Glutamatergic neuron (in vitro differentiated cells): Measurements from ENCODE around the gene CD44. TPM values are rescaled to one million over a fixed set of nuclear protein-coding genes. Genes with fewer than 3 reads are reported as not detected.

ENCODE experiments used
- DNase-seq: peaks from one replicate; pipeline ENCODE4 v3.0.0; 2022
- H3K27ac Mint-ChIP-seq: one replicate; pipeline ENCODE4 v1.8.0; 2020; ENCODE audit warnings: mild to moderate bottlenecking, mixed read lengths, inconsistent platforms; ENCODE audit not compliant: unreplicated experiment
- H3K27me3 Mint-ChIP-seq: one replicate; pipeline ENCODE4 v1.8.0; 2020; ENCODE audit warnings: mild to moderate bottlenecking, moderate library complexity, mixed read lengths, inconsistent platforms; ENCODE audit not compliant: unreplicated experiment
- H3K36me3 Mint-ChIP-seq: one replicate; pipeline ENCODE4 v1.8.0; 2020; ENCODE audit warnings: mild to moderate bottlenecking, mixed read lengths, inconsistent platforms; ENCODE audit not compliant: unreplicated experiment
- H3K4me1 Mint-ChIP-seq: one replicate; pipeline ENCODE4 v1.8.0; 2020; ENCODE audit warnings: mild to moderate bottlenecking, low read depth, mixed read lengths, inconsistent platforms; ENCODE audit not compliant: unreplicated experiment
- H3K4me3 Mint-ChIP-seq: one replicate; pipeline ENCODE4 v1.8.0; 2020; ENCODE audit warnings: mild to moderate bottlenecking, mixed read lengths, inconsistent platforms; ENCODE audit not compliant: unreplicated experiment
- H3K9me3 Mint-ChIP-seq: one replicate; pipeline ENCODE4 v1.8.0; 2020; ENCODE audit warnings: mild to moderate bottlenecking, moderate library complexity, mixed read lengths, inconsistent platforms; ENCODE audit not compliant: unreplicated experiment
- CTCF ChIP-seq: fragments of 200-600 bp; sonication (generic); IDR thresholded peaks from one replicate; pipeline ENCODE4 v1.5.0; 2021; ENCODE audit not compliant: partially characterized antibody, unreplicated experiment
- total RNA-seq: library from RNA; stranded (reverse); fragmentation: NEBNext Ultra II Directional; extraction: Animal tissue kit (Norgen Biotek cat#: 25700); gene quantifications from one replicate; pipeline ENCODE4 v1.2.1, GENCODE V29; 2021; ENCODE audit not compliant: unreplicated experiment

The CD44 gene
- total RNA-seq, 1 donor from 2014 or later = 0.71 TPM

GRCh38 chr11:35138606-35138942 lies 397 bp upstream of the CD44 start:
- DNase-seq = no peak
- Mint-ChIP-seq H3K27me3 (peaks cover 17% of the 10 kb centered on the region), H3K36me3 (no peaks in the 10 kb centered on the region), H3K4me1 (no peaks in the 10 kb centered on the region), H3K9me3 (peaks cover 4% of the 10 kb centered on the region), H3K4me3 (peak overlapping the region; percentile 82), H3K27ac (no peak overlapping the region)
- TF ChIP-seq CTCF = no peak

- TF ChIP-seq CTCF = no peak
- DNase-seq = no peak
- Mint-ChIP-seq H3K27me3 (peaks cover 17% of the 10 kb centered on the region), H3K4me3 (peak overlapping the region; percentile 82), H3K4me1 (no peaks in the 10 kb centered on the region), H3K36me3 (no peaks in the 10 kb centered on the region), H3K27ac (no peak overlapping the region), H3K9me3 (peaks cover 4% of the 10 kb centered on the region)
These were observed 831 bp downstream of the CD44 start for GRCh38 chr11:35139722-35140282.

GRCh38 chr11:35141071-35141470 lies 2.1 kb downstream of the CD44 start:
- no peak for DNase-seq
- no peaks in the 10 kb centered on the region for H3K36me3 Mint-ChIP-seq
- no peaks in the 10 kb centered on the region for H3K4me1 Mint-ChIP-seq
- peaks cover 4% of the 10 kb centered on the region for H3K9me3 Mint-ChIP-seq
- H3K27ac Mint-ChIP-seq = no peak overlapping the region
- H3K27me3 Mint-ChIP-seq = peaks cover 17% of the 10 kb centered on the region
- no peak for TF ChIP-seq CTCF
- H3K4me3 Mint-ChIP-seq = no peak overlapping the region

- Mint-ChIP-seq H3K4me1 (no peaks in the 10 kb centered on the region), H3K4me3 (no peak overlapping the region), H3K36me3 (no peaks in the 10 kb centered on the region), H3K27ac (no peak overlapping the region), H3K9me3 (peaks cover 4% of the 10 kb centered on the region), H3K27me3 (peaks cover 17% of the 10 kb centered on the region)
- DNase-seq = no peak
- no peak for TF ChIP-seq CTCF
These were observed 2.6 kb downstream of the CD44 start for GRCh38 chr11:35141571-35141971.

- no peak for DNase-seq
- no peaks in the 10 kb centered on the region for H3K4me1 Mint-ChIP-seq
- H3K27me3 Mint-ChIP-seq = peaks cover 18% of the 10 kb centered on the region
- no peaks in the 10 kb centered on the region for H3K36me3 Mint-ChIP-seq
- H3K27ac Mint-ChIP-seq = no peak overlapping the region
- TF ChIP-seq CTCF = no peak
- H3K4me3 Mint-ChIP-seq = no peak overlapping the region
- peaks cover 4% of the 10 kb centered on the region for H3K9me3 Mint-ChIP-seq
These were observed 3.6 kb downstream of the CD44 start for GRCh38 chr11:35142481-35143075.
